Measurements from ENCODE around the gene NR1D1.
A peak's percentile ranks its signal among the peaks of the same experiment; 100 is the strongest.

NR1D1 gene

GRCh38 chr17:40070709-40071312 is 29.6 kb downstream of the NR1D1 start:
- Mint-ChIP-seq H3K4me3 (no peak overlapping the region), H3K27ac (no peak overlapping the region), H3K36me3 (ENCODE audit: low read depth) (no peaks in the 10 kb centered on the region), H3K4me1 (ENCODE audit: low read depth) (peaks cover 34% of the 10 kb centered on the region), H3K27me3 (ENCODE audit: low read depth) (no peaks in the 10 kb centered on the region), H3K9me3 (no peaks in the 10 kb centered on the region)
- no peak for DNase-seq (ENCODE audit: low spot score)

- Mint-ChIP-seq H3K27ac (peak overlapping the region; percentile 69), H3K4me3 (peak overlapping the region; percentile 82), H3K36me3 (ENCODE audit: low read depth) (no peaks in the 10 kb centered on the region), H3K9me3 (no peaks in the 10 kb centered on the region), H3K27me3 (ENCODE audit: low read depth) (peaks cover 3% of the 10 kb centered on the region), H3K4me1 (ENCODE audit: low read depth) (peaks cover 29% of the 10 kb centered on the region)
- no peak for DNase-seq (ENCODE audit: low spot score)
Measured at GRCh38 chr17:40069751-40070708, 30.4 kb downstream of the NR1D1 start.

- DNase-seq (ENCODE audit: low spot score): peak; percentile 74
- Mint-ChIP-seq H3K36me3 (ENCODE audit: low read depth) (no peaks in the 10 kb centered on the region), H3K27ac (peak overlapping the region; percentile 83), H3K27me3 (ENCODE audit: low read depth) (peaks cover 12% of the 10 kb centered on the region), H3K4me3 (peak overlapping the region; percentile 82), H3K4me1 (ENCODE audit: low read depth) (peaks cover 34% of the 10 kb centered on the region), H3K9me3 (no peaks in the 10 kb centered on the region)
Measured at GRCh38 chr17:40068917-40069750, 31.3 kb downstream of the NR1D1 start.

DNA sequence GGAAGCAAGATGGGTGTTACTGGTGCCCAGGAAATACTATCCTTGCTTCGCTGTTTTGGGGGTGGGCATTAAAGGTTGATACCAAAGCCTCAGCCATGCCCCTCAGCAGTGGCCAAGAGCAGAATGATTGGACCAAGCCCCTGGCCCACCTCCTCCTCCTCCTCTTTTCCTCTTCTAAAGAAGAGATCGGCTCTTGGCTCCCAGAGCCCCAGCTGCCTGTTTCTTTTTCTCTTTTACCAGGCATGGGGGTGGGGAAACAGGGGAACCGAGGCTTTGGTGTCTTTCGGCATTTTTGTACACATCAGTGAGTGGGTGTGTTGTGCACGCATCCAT is 31.8 kb downstream of the NR1D1 start:
- Mint-ChIP-seq H3K4me3 (peak overlapping the region; percentile 82), H3K27ac (peak overlapping the region; percentile 83), H3K9me3 (no peaks in the 10 kb centered on the region), H3K36me3 (ENCODE audit: low read depth) (no peaks in the 10 kb centered on the region), H3K4me1 (ENCODE audit: low read depth) (peaks cover 39% of the 10 kb centered on the region), H3K27me3 (ENCODE audit: low read depth) (peaks cover 16% of the 10 kb centered on the region)
- no peak for DNase-seq (ENCODE audit: low spot score)

- no peak for DNase-seq (ENCODE audit: low spot score)
- Mint-ChIP-seq H3K36me3 (ENCODE audit: low read depth) (no peaks in the 10 kb centered on the region), H3K4me3 (peak overlapping the region; percentile 82), H3K27me3 (ENCODE audit: low read depth) (peaks cover 18% of the 10 kb centered on the region), H3K27ac (peak overlapping the region; percentile 83), H3K4me1 (ENCODE audit: low read depth) (peaks cover 41% of the 10 kb centered on the region), H3K9me3 (no peaks in the 10 kb centered on the region)
Measured at GRCh38 chr17:40068129-40068581, 32.2 kb downstream of the NR1D1 start.

DNA sequence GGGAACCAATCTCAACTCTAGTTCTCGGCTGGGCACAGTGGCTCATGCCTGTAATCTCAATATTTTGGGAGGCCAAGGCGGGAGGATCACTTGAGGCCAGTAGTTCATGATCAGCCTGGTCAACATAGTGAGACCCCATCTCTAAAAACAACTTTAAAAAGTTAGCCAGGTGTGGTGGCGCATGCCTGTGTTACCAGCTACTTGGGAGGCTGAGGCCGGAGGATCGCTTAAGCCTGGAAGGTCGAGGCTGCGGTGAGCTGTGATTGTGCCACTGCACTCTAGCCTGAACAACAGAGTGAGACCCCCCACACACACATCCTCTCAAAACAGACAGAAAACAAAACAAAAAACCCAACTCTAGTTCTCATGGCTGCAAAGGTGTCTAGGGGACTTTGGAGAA is 32.7 kb downstream of the NR1D1 start:
- H3K4me3 Mint-ChIP-seq: peak overlapping the region; percentile 82
- peaks cover 18% of the 10 kb centered on the region for H3K27me3 Mint-ChIP-seq (ENCODE audit: low read depth)
- H3K4me1 Mint-ChIP-seq (ENCODE audit: low read depth): peaks cover 41% of the 10 kb centered on the region
- no peaks in the 10 kb centered on the region for H3K36me3 Mint-ChIP-seq (ENCODE audit: low read depth)
- H3K27ac Mint-ChIP-seq: no peak overlapping the region
- DNase-seq (ENCODE audit: low spot score): no peak
- no peaks in the 10 kb centered on the region for H3K9me3 Mint-ChIP-seq

DNA sequence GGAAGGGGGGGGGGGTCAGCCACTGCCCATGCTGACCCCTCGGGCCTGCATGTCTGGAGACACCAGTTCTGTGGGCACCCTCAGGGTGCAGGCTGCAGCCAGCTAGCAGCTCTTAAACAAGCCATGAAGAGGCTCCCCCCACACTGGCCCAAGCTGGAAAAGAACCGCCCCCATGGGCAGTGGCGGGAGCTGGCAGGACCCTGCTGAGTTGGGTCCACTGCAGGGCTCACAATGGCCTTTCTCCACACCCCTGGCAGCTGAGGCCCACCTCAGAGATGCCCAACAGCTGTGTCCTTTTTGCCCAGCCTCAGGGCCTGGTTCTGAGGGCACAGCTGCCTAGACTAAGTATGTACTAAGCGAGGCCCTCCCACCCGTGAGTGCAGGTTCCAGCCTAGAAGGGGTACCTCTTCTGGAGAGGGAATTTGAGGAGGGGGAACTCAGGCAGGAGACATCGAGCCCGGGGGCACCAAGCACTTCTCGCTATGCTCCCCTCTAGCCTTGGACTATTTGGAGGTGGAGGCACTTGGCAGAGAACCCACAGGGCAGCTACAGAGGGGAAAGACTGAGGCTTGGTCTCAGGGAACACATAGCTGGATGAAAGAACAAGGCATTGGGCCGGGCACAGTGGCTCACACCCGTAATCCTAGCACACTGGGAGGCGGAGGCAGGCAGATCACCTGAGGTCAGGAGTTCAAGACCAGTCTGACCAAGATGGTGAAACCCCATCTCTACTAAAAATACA is 34.4 kb downstream of the NR1D1 start:
- DNase-seq (ENCODE audit: low spot score): no peak
- Mint-ChIP-seq H3K27me3 (ENCODE audit: low read depth) (peaks cover 33% of the 10 kb centered on the region), H3K36me3 (ENCODE audit: low read depth) (no peaks in the 10 kb centered on the region), H3K9me3 (no peaks in the 10 kb centered on the region), H3K27ac (no peak overlapping the region), H3K4me3 (no peak overlapping the region), H3K4me1 (ENCODE audit: low read depth) (peaks cover 49% of the 10 kb centered on the region)

DNA sequence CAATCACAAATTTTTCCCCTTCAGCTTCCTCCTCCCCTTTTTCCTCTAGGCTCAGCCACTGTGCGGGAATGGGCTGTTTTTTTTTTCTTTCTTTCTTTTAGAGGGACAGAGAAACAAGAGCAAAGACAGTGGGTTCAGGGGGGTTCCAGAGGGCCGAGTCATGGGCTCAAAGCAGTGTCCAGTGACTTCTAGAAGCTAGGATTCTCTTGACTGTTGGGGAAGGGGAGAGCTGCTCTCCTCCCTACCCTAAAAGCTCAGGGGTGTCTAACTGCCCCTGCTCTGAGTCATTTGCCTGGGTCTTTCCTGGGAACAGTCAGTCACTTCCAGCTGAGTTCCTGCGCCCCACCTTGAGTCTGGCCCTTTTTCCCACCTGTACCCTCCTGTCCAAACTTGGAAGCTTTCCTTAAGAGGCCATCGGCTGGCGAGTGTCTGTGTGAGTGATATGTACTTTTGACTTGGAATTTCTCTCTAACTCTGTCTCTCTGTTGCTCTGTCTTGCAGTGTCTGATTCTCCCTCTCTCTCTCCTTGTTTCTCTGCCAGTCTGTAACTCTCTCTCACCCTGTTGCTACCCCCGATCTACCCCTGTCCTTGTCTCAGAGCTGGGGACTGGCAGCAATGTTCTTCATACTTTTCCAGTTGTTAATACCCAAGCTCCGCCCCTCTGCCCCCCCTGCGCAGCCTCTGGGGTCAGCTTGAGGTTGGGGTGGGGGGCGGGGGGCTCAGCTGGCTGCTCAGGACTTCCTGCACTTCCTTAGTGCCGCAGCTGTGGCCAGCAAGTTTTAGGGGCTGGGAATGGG is 35.2 kb downstream of the NR1D1 start:
- Mint-ChIP-seq H3K4me3 (peak overlapping the region; percentile 11), H3K9me3 (no peaks in the 10 kb centered on the region), H3K27ac (no peak overlapping the region), H3K36me3 (ENCODE audit: low read depth) (no peaks in the 10 kb centered on the region), H3K4me1 (ENCODE audit: low read depth) (peaks cover 48% of the 10 kb centered on the region), H3K27me3 (ENCODE audit: low read depth) (peaks cover 35% of the 10 kb centered on the region)
- no peak for DNase-seq (ENCODE audit: low spot score)

GRCh38 chr17:40063901-40064531 is 36.4 kb downstream of the NR1D1 start:
- H3K27ac Mint-ChIP-seq: no peak overlapping the region
- H3K36me3 Mint-ChIP-seq (ENCODE audit: low read depth): no peaks in the 10 kb centered on the region
- peaks cover 38% of the 10 kb centered on the region for H3K27me3 Mint-ChIP-seq (ENCODE audit: low read depth)
- H3K9me3 Mint-ChIP-seq: no peaks in the 10 kb centered on the region
- no peak for DNase-seq (ENCODE audit: low spot score)
- H3K4me1 Mint-ChIP-seq (ENCODE audit: low read depth): peaks cover 37% of the 10 kb centered on the region
- H3K4me3 Mint-ChIP-seq: peak overlapping the region; percentile 82

DNA sequence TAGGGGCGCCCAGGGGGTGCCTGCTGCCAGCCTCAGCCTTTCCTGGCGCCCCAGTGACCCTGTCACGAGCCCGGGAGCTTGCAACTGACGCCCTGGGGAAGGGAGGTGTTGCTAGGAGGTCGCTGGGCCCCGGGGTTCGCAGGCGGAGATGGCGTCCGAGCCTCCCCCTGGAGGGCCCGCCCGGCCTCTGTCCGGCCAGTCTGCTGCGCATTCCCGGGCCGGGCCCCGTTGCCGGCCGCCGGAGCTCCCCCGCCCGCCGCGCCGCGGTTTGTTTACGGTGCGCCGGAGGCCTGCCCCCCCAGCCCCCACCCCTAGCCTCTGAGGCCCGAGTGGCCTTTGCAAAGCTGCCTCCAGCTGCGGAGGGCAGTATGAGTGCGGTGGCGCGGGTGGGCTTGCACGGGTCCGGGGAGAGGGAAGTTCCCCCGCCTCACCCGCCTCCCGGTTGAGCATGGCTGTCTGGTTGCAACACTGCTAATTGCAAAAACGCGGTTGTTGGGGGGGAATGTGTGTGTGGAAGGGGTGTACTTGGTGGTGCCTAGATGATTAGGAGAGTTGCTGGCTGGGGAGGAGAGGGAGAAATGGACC is 37.1 kb downstream of the NR1D1 start:
- Mint-ChIP-seq H3K27me3 (ENCODE audit: low read depth) (peaks cover 39% of the 10 kb centered on the region), H3K27ac (no peak overlapping the region), H3K4me1 (ENCODE audit: low read depth) (peaks cover 31% of the 10 kb centered on the region), H3K9me3 (no peaks in the 10 kb centered on the region), H3K36me3 (ENCODE audit: low read depth) (no peaks in the 10 kb centered on the region), H3K4me3 (peak overlapping the region; percentile 82)
- no peak for DNase-seq (ENCODE audit: low spot score)

GRCh38 chr17:40062329-40063186 is 37.8 kb downstream of the NR1D1 start, which contains the start of gene THRA:
Gene THRA, plus strand, starts transcription at chr17:40062965. Its CDS starts 11,524 bp downstream, at chr17:40074489.
- no peaks in the 10 kb centered on the region for H3K36me3 Mint-ChIP-seq (ENCODE audit: low read depth)
- peaks cover 27% of the 10 kb centered on the region for H3K4me1 Mint-ChIP-seq (ENCODE audit: low read depth)
- peaks cover 41% of the 10 kb centered on the region for H3K27me3 Mint-ChIP-seq (ENCODE audit: low read depth)
- H3K27ac Mint-ChIP-seq: peak within 1 kb of the TSS; percentile 62
- H3K9me3 Mint-ChIP-seq: no peaks in the 10 kb centered on the region
- peak within 1 kb of the TSS; percentile 85 for H3K4me3 Mint-ChIP-seq
- peak; percentile 64 for DNase-seq (ENCODE audit: low spot score)

All from T-helper 2 cell treated with Interferon-gamma antibody and Interleukin-4, amounts not matched to agents 5 μg/mL and 100 μg/mL, for 36 hours (primary cell).